DOHH2 (cell line): Measurements from ENCODE around the gene GNB1L.

Experiments
- H3F3A ChIP-seq: fragments of 200-600 bp; sonication (generic), shearing (Covaris generic); 2 replicates; pipeline ENCODE4 v1.6.0; 2016; ENCODE audit warnings: antibody characterized with exemption, mild to moderate bottlenecking; ENCODE audit not compliant: control insufficient read depth, insufficient read depth
- H3K27ac ChIP-seq: fragments of 200-600 bp; sonication (generic); 2 replicates; pipeline ENCODE4 v1.5.1; 2014; ENCODE audit warnings: low read depth, mild to moderate bottlenecking, low read length, moderate library complexity
- H3K27me3 ChIP-seq: fragments of 200-600 bp; sonication (generic); 2 replicates; pipeline ENCODE4 v1.6.1; 2014; ENCODE audit warnings: mild to moderate bottlenecking, low read length, mixed read lengths; ENCODE audit not compliant: control insufficient read depth
- H3K36me3 ChIP-seq: fragments of 200-600 bp; sonication (generic); 2 replicates; pipeline ENCODE4 v1.6.1; 2014; ENCODE audit warnings: mild to moderate bottlenecking, low read length, moderate library complexity, mixed read lengths; ENCODE audit not compliant: control insufficient read depth
- H3K4me1 ChIP-seq: fragments of 200-600 bp; sonication (generic); 2 replicates; pipeline ENCODE4 v1.6.1; 2014; ENCODE audit warnings: mild to moderate bottlenecking, low read length, mixed read lengths; ENCODE audit not compliant: control insufficient read depth
- H3K4me2 ChIP-seq: fragments of 200-600 bp; sonication (generic); 2 replicates; pipeline ENCODE4 v1.6.0; 2014; ENCODE audit warnings: mild to moderate bottlenecking, low read length, moderate library complexity
- H3K4me3 ChIP-seq: fragments of 200-600 bp; sonication (generic); 2 replicates; pipeline ENCODE4 v1.5.1; 2014; ENCODE audit warnings: mild to moderate bottlenecking, low read length, mixed read lengths
- H3K79me2 ChIP-seq: fragments of 200-600 bp; sonication (generic); 2 replicates; pipeline ENCODE4 v1.6.1; 2014; ENCODE audit warnings: mild to moderate bottlenecking, low read length, mixed read lengths; ENCODE audit not compliant: control insufficient read depth
- H3K9me2 ChIP-seq: fragments of 200-600 bp; sonication (generic); replicated peaks from 2 replicates; pipeline ENCODE4 v1.6.1; 2014; ENCODE audit warnings: mild to moderate bottlenecking, low read length, mixed read lengths; ENCODE audit not compliant: control insufficient read depth
- H3K9me3 ChIP-seq: fragments of 200-600 bp; sonication (generic); 2 replicates; pipeline ENCODE4 v1.6.1; 2014; ENCODE audit warnings: antibody characterized with exemption, low read length, mixed read lengths; ENCODE audit not compliant: control insufficient read depth, insufficient read depth
- H4K20me1 ChIP-seq: fragments of 200-600 bp; sonication (generic); 2 replicates; pipeline ENCODE4 v1.6.0; 2014; ENCODE audit warnings: low read depth, mild to moderate bottlenecking, antibody characterized with exemption, low read length, moderate library complexity; ENCODE audit not compliant: control insufficient read depth, insufficient read depth
- EZH2phosphoT487 ChIP-seq: fragments of 200-600 bp; sonication (generic); IDR thresholded peaks from 2 replicates; pipeline ENCODE4 v1.6.1; 2017; ENCODE audit warnings: borderline replicate concordance, mild to moderate bottlenecking, antibody characterized with exemption, low read length, moderate library complexity, mixed read lengths
- TF ChIP-seq, protein P1 (sequence below): fragments of 200-600 bp; sonication (generic); IDR thresholded peaks from one replicate; pipeline ENCODE4 v1.5.1; 2014; ENCODE audit warnings: antibody characterized with exemption, mild to moderate bottlenecking, low read depth, low read length; ENCODE audit not compliant: poor library complexity, severe bottlenecking

GNB1L gene

DNA sequence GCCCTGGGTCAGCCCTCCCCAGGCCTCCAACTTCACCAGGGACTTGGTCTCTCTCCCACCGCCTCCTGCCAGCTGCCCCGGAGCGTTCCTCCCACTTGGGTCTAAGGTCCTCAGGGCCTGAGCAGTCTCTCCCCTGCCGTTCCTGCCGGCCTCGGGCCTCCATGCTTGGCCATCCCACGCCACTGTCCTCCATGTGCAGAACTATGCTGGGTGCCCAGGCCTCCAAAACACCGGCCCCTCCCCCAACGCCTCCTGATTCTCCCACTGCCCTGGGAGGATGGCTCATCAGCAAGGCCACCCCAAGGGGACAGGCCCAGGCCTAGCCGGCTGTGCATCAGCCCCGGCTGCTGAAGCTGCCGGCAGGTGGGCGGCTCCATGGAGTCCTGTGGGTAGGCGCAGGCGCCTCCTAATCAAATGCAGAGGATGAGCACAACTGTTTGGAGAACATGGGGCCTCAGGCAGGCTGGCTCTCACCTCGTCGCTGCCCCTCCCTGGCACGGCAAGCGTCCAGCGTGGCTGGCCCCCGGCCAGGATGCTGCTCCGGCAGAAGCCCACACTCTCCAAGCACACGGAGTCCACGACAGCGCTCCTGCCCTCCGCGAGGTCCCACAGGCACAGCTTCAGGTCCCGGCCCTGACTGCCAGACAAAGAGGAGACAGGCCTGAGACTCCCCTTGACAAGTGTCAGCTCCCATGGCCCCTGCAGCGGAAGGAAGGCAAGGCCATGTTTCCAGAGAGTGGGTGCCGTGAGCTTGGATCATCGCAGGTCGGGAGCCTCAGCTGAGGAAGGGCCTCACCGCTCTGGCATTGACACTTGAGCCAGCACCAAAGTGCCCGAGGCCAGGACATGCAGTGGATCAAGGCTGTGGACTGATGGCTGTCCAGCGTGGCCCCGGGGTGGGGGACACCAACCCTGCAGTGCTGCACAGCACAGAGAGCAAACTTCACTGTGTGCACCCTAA, 42.6 kb downstream of the GNB1L start:
- Histone ChIP-seq H4K20me1 (no peaks in the 10 kb centered on the region), H3K4me3 (no peak overlapping the region), H3K27ac (no peak overlapping the region), H3K9me2 (no peaks in the 10 kb centered on the region), H3F3A (no peaks in the 10 kb centered on the region), H3K4me2 (no peak overlapping the region), H3K27me3 (no peaks in the 10 kb centered on the region), H3K4me1 (no peaks in the 10 kb centered on the region), H3K36me3 (no peaks in the 10 kb centered on the region), H3K9me3 (no peaks in the 10 kb centered on the region), H3K79me2 (no peaks in the 10 kb centered on the region)
- TF ChIP-seq EZH2phosphoT487: no peak
- TF ChIP-seq, protein P1, sequence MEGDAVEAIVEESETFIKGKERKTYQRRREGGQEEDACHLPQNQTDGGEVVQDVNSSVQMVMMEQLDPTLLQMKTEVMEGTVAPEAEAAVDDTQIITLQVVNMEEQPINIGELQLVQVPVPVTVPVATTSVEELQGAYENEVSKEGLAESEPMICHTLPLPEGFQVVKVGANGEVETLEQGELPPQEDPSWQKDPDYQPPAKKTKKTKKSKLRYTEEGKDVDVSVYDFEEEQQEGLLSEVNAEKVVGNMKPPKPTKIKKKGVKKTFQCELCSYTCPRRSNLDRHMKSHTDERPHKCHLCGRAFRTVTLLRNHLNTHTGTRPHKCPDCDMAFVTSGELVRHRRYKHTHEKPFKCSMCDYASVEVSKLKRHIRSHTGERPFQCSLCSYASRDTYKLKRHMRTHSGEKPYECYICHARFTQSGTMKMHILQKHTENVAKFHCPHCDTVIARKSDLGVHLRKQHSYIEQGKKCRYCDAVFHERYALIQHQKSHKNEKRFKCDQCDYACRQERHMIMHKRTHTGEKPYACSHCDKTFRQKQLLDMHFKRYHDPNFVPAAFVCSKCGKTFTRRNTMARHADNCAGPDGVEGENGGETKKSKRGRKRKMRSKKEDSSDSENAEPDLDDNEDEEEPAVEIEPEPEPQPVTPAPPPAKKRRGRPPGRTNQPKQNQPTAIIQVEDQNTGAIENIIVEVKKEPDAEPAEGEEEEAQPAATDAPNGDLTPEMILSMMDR: no peak

DNA sequence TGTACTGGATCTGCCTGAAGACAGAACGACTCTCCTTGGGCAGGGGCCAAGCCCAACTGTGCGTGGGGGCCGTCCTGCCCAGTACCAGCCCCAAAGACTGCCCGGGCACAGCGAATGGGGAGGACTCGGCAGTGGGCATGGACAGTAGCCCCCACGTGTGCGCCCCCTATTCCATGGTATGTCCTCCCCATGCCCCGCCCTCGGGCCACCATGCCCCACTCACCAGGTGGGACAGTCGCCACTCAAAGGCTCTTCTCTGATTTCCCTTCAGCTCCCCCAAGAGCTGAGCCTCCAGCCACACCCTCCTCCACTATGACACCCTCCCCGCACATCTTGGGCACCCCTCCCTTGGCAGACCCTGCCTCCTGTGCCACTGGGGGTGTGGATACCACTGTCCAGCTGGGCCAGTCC, 43.5 kb downstream of the GNB1L start:
- TF ChIP-seq EZH2phosphoT487: no peak
- TF ChIP-seq, protein P1: no peak
- H3K9me3 ChIP-seq: no peaks in the 10 kb centered on the region
- H3K79me2 ChIP-seq: no peaks in the 10 kb centered on the region
- no peak overlapping the region for H3K4me2 ChIP-seq
- H3K4me1 ChIP-seq: no peaks in the 10 kb centered on the region
- no peaks in the 10 kb centered on the region for H4K20me1 ChIP-seq
- no peaks in the 10 kb centered on the region for H3K27me3 ChIP-seq
- no peaks in the 10 kb centered on the region for H3F3A ChIP-seq
- no peak overlapping the region for H3K4me3 ChIP-seq
- no peaks in the 10 kb centered on the region for H3K9me2 ChIP-seq
- H3K36me3 ChIP-seq: no peaks in the 10 kb centered on the region
- no peak overlapping the region for H3K27ac ChIP-seq

DNA sequence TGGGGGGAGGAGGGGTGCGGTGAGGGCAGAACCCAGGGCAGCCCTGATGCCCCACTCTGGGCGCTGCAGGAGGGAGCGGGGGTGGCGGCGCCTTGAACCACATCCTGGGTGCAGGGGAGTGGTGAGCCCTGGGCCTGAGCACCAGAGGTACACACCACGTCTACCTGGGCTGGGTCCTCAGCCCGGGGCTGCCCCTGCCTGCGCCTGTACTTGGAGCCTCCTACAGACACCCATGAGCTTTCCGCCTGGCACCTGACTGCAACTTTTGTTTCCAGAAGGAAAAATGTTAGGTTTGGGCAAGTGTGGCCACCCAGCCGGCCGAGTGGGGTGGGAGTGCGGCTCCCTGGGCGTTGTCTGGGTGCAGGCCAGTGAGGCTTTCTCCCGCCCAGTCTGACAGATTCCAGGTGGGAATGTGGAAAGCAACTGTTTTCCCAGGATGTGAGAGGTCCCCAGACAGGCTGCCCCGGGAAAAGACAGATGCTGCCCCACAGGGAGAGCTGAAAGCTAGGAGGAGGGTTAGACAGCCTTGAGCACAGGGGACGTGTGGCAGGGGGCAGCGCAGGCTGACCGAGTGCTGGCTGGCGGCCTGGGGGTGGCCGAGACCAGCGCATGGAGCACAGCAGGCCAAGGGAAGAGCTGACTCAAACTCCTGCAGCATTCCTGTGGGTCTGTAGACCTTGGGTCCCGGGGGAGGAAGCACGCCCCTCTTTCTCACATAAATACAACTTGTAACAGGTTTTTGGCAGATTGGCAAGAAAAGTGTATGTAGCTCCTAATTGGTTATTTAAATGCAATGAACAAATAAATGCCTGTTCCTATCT, 44.1 kb downstream of the GNB1L start:
- H3K27ac ChIP-seq: no peak overlapping the region

More for the DNA sequence above, 44.1 kb downstream of the GNB1L start:
- Histone ChIP-seq H3K36me3 (no peaks in the 10 kb centered on the region), H3F3A (no peaks in the 10 kb centered on the region), H3K4me3 (no peak overlapping the region), H3K4me2 (no peak overlapping the region), H4K20me1 (no peaks in the 10 kb centered on the region), H3K79me2 (no peaks in the 10 kb centered on the region), H3K9me2 (no peaks in the 10 kb centered on the region), H3K4me1 (no peaks in the 10 kb centered on the region), H3K27me3 (no peaks in the 10 kb centered on the region), H3K9me3 (no peaks in the 10 kb centered on the region)
- TF ChIP-seq EZH2phosphoT487: no peak
- TF ChIP-seq, protein P1: no peak
